Neural progenitor cell (in vitro differentiated cells): Measurements from ENCODE around the gene ROR2. TPM values are rescaled to one million over a fixed set of nuclear protein-coding genes. Genes with fewer than 3 reads are reported as not detected.

ENCODE experiments used
- DNase-seq: peaks from one replicate; pipeline ENCODE4 v3.0.0-alpha.2; 2016; ENCODE audit warnings: low spot score
- H2AFZ ChIP-seq: fragments of 200-600 bp; sonication (generic); replicated peaks from 2 replicates; pipeline ENCODE4 v1.6.1; 2016; ENCODE audit warnings: antibody characterized with exemption
- H3F3A ChIP-seq: fragments of 200-600 bp; sonication (generic); 2 replicates; pipeline ENCODE4 v1.6.1; 2016; ENCODE audit warnings: antibody characterized with exemption, low read depth
- H3K27ac ChIP-seq: fragments of 200-600 bp; sonication (generic); 2 replicates; pipeline ENCODE4 v1.5.1; 2016; ENCODE audit warnings: mild to moderate bottlenecking
- H3K27me3 ChIP-seq: fragments of 200-600 bp; sonication (generic); 2 replicates; pipeline ENCODE4 v1.6.1; 2016; ENCODE audit warnings: mild to moderate bottlenecking, moderate library complexity
- H3K36me3 ChIP-seq: fragments of 200-600 bp; sonication (generic); 2 replicates; pipeline ENCODE4 v1.5.1; 2016
- H3K4me1 ChIP-seq: fragments of 200-600 bp; sonication (generic); 2 replicates; pipeline ENCODE4 v1.6.1; 2016; ENCODE audit warnings: mixed run types
- H3K4me2 ChIP-seq: fragments of 200-600 bp; sonication (generic); 2 replicates; pipeline ENCODE4 v1.6.1; 2016
- H3K4me3 ChIP-seq: fragments of 200-600 bp; sonication (generic); 2 replicates; pipeline ENCODE4 v1.5.1; 2016
- H3K79me2 ChIP-seq: fragments of 200-600 bp; sonication (generic); 2 replicates; pipeline ENCODE4 v1.6.1; 2016; ENCODE audit warnings: low read depth
- H3K9ac ChIP-seq: fragments of 200-600 bp; sonication (generic); 2 replicates; pipeline ENCODE4 v1.6.1; 2016
- H3K9me3 ChIP-seq: fragments of 200-600 bp; sonication (generic); 2 replicates; pipeline ENCODE4 v1.5.1; 2016; ENCODE audit warnings: low read depth
- H4K20me1 ChIP-seq: fragments of 200-600 bp; sonication (generic); 2 replicates; pipeline ENCODE4 v1.6.1; 2016; ENCODE audit warnings: low read depth
- H3K27ac Mint-ChIP-seq: 3 replicates; pipeline ENCODE4 v1.8.0; 2021; ENCODE audit warnings: mixed read lengths
- H3K27me3 Mint-ChIP-seq: 2 replicates; pipeline ENCODE4 v1.8.0; 2022; ENCODE audit warnings: low read depth, mild to moderate bottlenecking, inconsistent platforms, moderate library complexity, mixed read lengths; ENCODE audit not compliant: insufficient read depth
- H3K36me3 Mint-ChIP-seq: 3 replicates; pipeline ENCODE4 v1.8.0; 2021; ENCODE audit warnings: mixed read lengths
- H3K4me1 Mint-ChIP-seq: 3 replicates; pipeline ENCODE4 v1.8.0; 2021; ENCODE audit warnings: mixed read lengths
- H3K4me3 Mint-ChIP-seq: 3 replicates; pipeline ENCODE4 v1.8.0; 2021; ENCODE audit warnings: mild to moderate bottlenecking, moderate library complexity, mixed read lengths
- H3K9me3 Mint-ChIP-seq: 3 replicates; pipeline ENCODE4 v1.8.0; 2020; ENCODE audit warnings: mixed read lengths
- EZH2 ChIP-seq: fragments of 200-600 bp; sonication (generic); IDR thresholded peaks from 2 replicates; pipeline ENCODE4 v1.6.1; 2017; ENCODE audit warnings: antibody characterized with exemption, mild to moderate bottlenecking, moderate library complexity
- EZH2phosphoT487 ChIP-seq: fragments of 200-600 bp; sonication (generic); IDR thresholded peaks from 2 replicates; pipeline ENCODE4 v1.6.1; 2017; ENCODE audit warnings: antibody characterized with exemption
- total RNA-seq: library from RNA; depleted of rRNA; stranded (reverse); fragments of >200 nt; gene quantifications from 2 replicates; pipeline ENCODE4 v1.2.3, GENCODE V29; 2015; ENCODE audit warnings: low replicate concordance
- TF ChIP-seq, protein P1 (sequence below): fragments of 200-600 bp; sonication (generic); IDR thresholded peaks from 2 replicates; pipeline ENCODE4 v1.5.1; 2017; ENCODE audit warnings: antibody characterized with exemption, mild to moderate bottlenecking

ROR2 gene
- total RNA-seq: 20.1 and 32.7 TPM in 2 replicates

DNA sequence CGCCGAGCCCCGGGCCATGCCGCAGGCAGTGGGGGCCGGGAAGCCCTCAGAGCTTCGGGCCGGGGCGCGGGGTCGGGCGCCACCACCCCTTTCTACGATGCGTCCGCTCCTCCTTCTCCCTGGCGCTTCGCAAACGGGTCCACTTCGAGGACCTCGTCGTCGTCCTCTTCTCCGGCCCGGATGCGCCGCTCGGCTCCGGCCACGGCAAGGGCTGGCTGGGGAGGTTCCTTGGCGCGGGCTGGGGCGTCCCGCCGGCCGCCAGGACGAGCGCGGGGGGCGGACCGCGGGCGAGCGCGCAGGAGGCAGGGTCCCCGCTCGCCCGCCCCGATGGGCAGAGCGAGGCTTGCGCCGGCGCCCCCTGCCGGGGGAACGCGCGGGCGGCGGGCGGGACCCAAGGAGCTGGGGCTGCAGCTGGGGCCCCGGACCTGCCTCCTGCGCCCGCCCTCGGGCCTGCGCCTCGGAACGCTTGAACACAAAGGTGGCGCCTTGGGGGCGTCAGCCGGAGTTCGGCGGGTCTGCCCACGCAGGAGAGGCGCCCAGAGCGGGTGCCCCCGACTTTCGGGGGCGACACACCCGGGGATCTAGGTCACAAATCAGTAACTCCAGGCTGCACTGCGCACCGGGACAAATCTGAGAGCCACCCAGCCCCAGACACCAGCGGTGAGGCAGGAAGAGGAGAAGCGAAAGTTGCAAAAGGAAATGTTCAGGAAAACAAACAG lies at the start of gene ROR2:
TSS of gene ROR2 (minus strand) at position 283 of the 719 bp plus-strand sequence.
- Mint-ChIP-seq H3K36me3 (no peaks in the 10 kb centered on the region), H3K4me1 (peaks cover 36% of the 10 kb centered on the region), H3K27ac (peak within 1 kb of the TSS; percentile 66), H3K9me3 (no peaks in the 10 kb centered on the region), H3K27me3 (peaks cover 2% of the 10 kb centered on the region), H3K4me3 (peak within 1 kb of the TSS; percentile 93)
- peaks cover 23% of the 10 kb centered on the region for H3K27me3 ChIP-seq
- H3K9ac ChIP-seq: peak within 1 kb of the TSS; percentile 60
- H3K79me2 ChIP-seq: peaks cover 49% of the 10 kb centered on the region
- H3K4me2 ChIP-seq: peak within 1 kb of the TSS; percentile 97
- peak; percentile 94 for DNase-seq
- H3K4me1 ChIP-seq: peaks cover 29% of the 10 kb centered on the region
- peaks cover 27% of the 10 kb centered on the region for H3F3A ChIP-seq
- H3K36me3 ChIP-seq: no peaks in the 10 kb centered on the region
- H3K9me3 ChIP-seq: no peaks in the 10 kb centered on the region
- H3K4me3 ChIP-seq: peak within 1 kb of the TSS; percentile 70
- H4K20me1 ChIP-seq: peaks cover 35% of the 10 kb centered on the region
- peak within 1 kb of the TSS; percentile 97 for H2AFZ ChIP-seq
- TF ChIP-seq, protein P1, sequence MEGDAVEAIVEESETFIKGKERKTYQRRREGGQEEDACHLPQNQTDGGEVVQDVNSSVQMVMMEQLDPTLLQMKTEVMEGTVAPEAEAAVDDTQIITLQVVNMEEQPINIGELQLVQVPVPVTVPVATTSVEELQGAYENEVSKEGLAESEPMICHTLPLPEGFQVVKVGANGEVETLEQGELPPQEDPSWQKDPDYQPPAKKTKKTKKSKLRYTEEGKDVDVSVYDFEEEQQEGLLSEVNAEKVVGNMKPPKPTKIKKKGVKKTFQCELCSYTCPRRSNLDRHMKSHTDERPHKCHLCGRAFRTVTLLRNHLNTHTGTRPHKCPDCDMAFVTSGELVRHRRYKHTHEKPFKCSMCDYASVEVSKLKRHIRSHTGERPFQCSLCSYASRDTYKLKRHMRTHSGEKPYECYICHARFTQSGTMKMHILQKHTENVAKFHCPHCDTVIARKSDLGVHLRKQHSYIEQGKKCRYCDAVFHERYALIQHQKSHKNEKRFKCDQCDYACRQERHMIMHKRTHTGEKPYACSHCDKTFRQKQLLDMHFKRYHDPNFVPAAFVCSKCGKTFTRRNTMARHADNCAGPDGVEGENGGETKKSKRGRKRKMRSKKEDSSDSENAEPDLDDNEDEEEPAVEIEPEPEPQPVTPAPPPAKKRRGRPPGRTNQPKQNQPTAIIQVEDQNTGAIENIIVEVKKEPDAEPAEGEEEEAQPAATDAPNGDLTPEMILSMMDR: peak; percentile 66
- no peak for TF ChIP-seq EZH2
- no peak for TF ChIP-seq EZH2phosphoT487
- no peak within 1 kb of the TSS for H3K27ac ChIP-seq

DNA sequence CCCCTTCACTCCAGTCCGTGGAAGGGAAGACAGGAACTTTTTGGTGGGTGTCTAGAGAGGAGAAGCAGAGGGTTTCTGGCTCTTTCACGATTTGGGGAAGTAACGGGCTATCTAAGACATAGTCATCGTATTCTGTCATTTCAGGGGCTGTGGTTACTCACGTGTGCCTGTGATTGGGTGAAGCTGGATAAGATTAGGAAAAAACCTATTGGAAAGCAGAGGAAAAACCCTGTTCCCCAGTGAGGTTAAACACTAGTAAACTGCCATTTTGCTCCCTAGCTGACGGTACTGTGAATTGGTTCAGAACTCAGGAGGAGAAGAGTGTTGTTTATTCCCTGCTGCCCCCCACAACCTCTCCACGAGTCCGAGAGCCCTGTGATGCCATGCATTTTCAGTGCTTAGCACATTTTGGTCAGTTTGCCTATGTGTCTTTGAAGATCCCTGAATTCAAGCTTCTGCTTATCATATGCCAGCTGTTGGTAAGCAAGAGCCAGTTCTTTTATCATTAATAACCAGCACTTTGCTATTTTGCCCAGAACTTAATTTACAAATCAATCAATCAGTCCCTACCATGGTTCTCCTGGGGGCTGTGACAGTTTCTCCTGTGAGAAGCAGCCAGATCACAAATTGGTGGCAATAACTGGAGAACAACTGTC lies 45.1 kb upstream of the ROR2 start:
- TF ChIP-seq, protein P1: no peak
- TF ChIP-seq EZH2 (no peak), EZH2phosphoT487 (no peak)
- H3K4me3 Mint-ChIP-seq: no peak overlapping the region
- Histone ChIP-seq H3K4me2 (no peak overlapping the region), H3K36me3 (no peaks in the 10 kb centered on the region), H3K4me3 (no peak overlapping the region), H3K79me2 (no peaks in the 10 kb centered on the region), H2AFZ (peak overlapping the region; percentile 31), H3K9me3 (no peaks in the 10 kb centered on the region), H3K9ac (no peak overlapping the region), H3K27ac (no peak overlapping the region), H3F3A (no peaks in the 10 kb centered on the region), H4K20me1 (no peaks in the 10 kb centered on the region), H3K4me1 (no peaks in the 10 kb centered on the region), H3K27me3 (no peaks in the 10 kb centered on the region)
- H3K27me3 Mint-ChIP-seq: peaks cover 2% of the 10 kb centered on the region
- no peak for DNase-seq
- peaks cover 10% of the 10 kb centered on the region for H3K4me1 Mint-ChIP-seq
- H3K27ac Mint-ChIP-seq: no peak overlapping the region
- H3K36me3 Mint-ChIP-seq: no peaks in the 10 kb centered on the region
- H3K9me3 Mint-ChIP-seq: peaks cover 1% of the 10 kb centered on the region

DNA sequence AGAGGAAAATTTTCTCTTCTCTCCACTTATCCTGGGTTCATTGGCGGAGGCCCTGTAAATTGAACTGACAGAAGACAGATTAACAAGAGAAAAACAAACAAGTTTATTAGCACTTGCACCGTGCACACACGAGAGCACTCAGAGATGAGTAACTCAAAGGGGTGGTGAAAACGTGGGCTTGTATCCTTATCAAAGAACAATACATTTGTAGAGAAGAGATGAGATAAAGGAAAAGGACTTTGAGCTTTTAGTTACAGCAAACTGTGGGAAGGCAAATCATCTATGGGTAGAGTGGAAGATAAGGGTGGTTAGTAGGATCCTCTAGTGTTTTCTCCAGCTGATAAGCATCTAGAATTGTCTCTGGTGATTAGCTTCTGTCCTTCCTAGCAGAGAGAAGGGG lies 44.4 kb upstream of the ROR2 start:
- Mint-ChIP-seq H3K36me3 (no peaks in the 10 kb centered on the region), H3K27me3 (peaks cover 2% of the 10 kb centered on the region)
- no peak for DNase-seq

More for the DNA sequence above, 44.4 kb upstream of the ROR2 start:
- H3K4me1 Mint-ChIP-seq: peaks cover 10% of the 10 kb centered on the region
- Histone ChIP-seq H3K36me3 (no peaks in the 10 kb centered on the region), H3F3A (no peaks in the 10 kb centered on the region), H3K27ac (no peak overlapping the region), H3K27me3 (no peaks in the 10 kb centered on the region), H3K4me3 (no peak overlapping the region), H3K9ac (no peak overlapping the region), H3K79me2 (no peaks in the 10 kb centered on the region), H4K20me1 (no peaks in the 10 kb centered on the region), H3K9me3 (no peaks in the 10 kb centered on the region), H3K4me1 (no peaks in the 10 kb centered on the region), H3K4me2 (no peak overlapping the region), H2AFZ (peak overlapping the region; percentile 31)
- H3K4me3 Mint-ChIP-seq: no peak overlapping the region
- TF ChIP-seq EZH2 (no peak), EZH2phosphoT487 (no peak)
- TF ChIP-seq, protein P1: no peak
- H3K27ac Mint-ChIP-seq: no peak overlapping the region
- peaks cover 3% of the 10 kb centered on the region for H3K9me3 Mint-ChIP-seq
